Upper lobe of left lung (tissue), 6 donors: ENCODE measurements around the gene CD84. TPM values are rescaled to one million over a fixed set of nuclear protein-coding genes. Genes with fewer than 3 reads are reported as not detected.

Experiments used
- ATAC-seq, 2 donors: fragments of 200-7000 bp; cut with Tn5 transposase; one replicate each; pipeline ENCODE4 v1.9.1; 2022; ENCODE audit warnings: mild to moderate bottlenecking in 2 of 2, moderate library complexity in 2 of 2; ENCODE audit not compliant: low FRiP score in 2 of 2
- DNase-seq, 2 donors: peaks; one replicate each; pipeline ENCODE4 v3.0.0-alpha.2; 2019 to 2020
- H3K27ac ChIP-seq, 4 donors: fragments of 200-600 bp; sonication (generic); one replicate each; pipeline ENCODE4 v1.5.1; 2016 to 2019
- H3K27me3 ChIP-seq, 4 donors: fragments of 200-600 bp; sonication (generic); one replicate each; pipeline ENCODE4 v1.5.1; 2017 to 2019
- H3K36me3 ChIP-seq, 4 donors: fragments of 200-600 bp; sonication (generic); one replicate each; pipeline ENCODE4 v1.5.1; 2016 to 2019
- H3K4me1 ChIP-seq, 4 donors: fragments of 200-600 bp; sonication (generic); one replicate each; pipeline ENCODE4 v1.5.1; 2018 to 2019
- H3K4me3 ChIP-seq, 4 donors: fragments of 200-600 bp; sonication (generic); one replicate each; pipeline ENCODE4 v1.5.1; 2017 to 2019; ENCODE audit warnings: mild to moderate bottlenecking in 2 of 4, moderate library complexity in 1 of 4
- H3K9me3 ChIP-seq, 4 donors: fragments of 200-600 bp; sonication (generic); one replicate each; pipeline ENCODE4 v1.5.1; 2018 to 2019
- CTCF ChIP-seq, 6 experiments: fragments of 450-650 bp in 4 of 6; fragments of 200-600 bp in 2 of 6; sonication (generic) in 2 of 6; IDR thresholded peaks; one replicate each; pipeline ENCODE4 v1.5.1; 2016 to 2019; ENCODE audit warnings: antibody characterized with exemption in 6 of 6
- EP300 ChIP-seq, 4 donors: sonication (generic); formaldehyde crosslinking; IDR thresholded peaks; one replicate each; pipeline ENCODE4 v1.5.1; 2017; ENCODE audit warnings: antibody characterized with exemption in 4 of 4, control low read depth in 2 of 4
- POLR2A ChIP-seq, 4 donors: fragments of 450-650 bp; IDR thresholded peaks; one replicate each; pipeline ENCODE4 v1.5.1; 2016 to 2017; ENCODE audit warnings: antibody characterized with exemption in 4 of 4, mild to moderate bottlenecking in 2 of 4
- POLR2AphosphoS5 ChIP-seq, 2 donors: sonication (generic); formaldehyde crosslinking; IDR thresholded peaks; one replicate each; pipeline ENCODE4 v1.5.1; 2017; ENCODE audit warnings: antibody characterized with exemption in 2 of 2
- WGBS, 2 donors: methylation state at CpG; one replicate each; pipeline ENCODE4 v1.1.5; 2017 to 2018; 5-methylcytosine and 5-hydroxymethylcytosine counted together
- total RNA-seq, 6 donors: library from RNA; depleted of rRNA in 4 of 6; stranded (reverse); fragments of >200 nt in 4 of 6; gene quantifications; one replicate each; pipeline versions ENCODE4 v1.1.0 to v1.2.1, GENCODE V29; 2016 to 2021
- donor health status: DM: no; HTN: no; CAD: no; lungs with moderate emphysema.
- donor health status: DM: no; HTN: yes; CAD: no; lungs with severe emphysema.

The CD84 gene
- total RNA-seq, 6 donors from 2014 or later: 8.9 to 26.4 (median 17.4) TPM

GRCh38 chr1:160575112-160575664 is 4.1 kb downstream of the CD84 start:
- WGBS, 2 donors: 64 to 69% methylated on average over 5 of the region's 5 CpGs
- peak in 1 of 2 donors; percentile 43 for DNase-seq
- Histone ChIP-seq H3K4me1 (peaks cover 2 to 14% (median 5%) of the 10 kb centered on the region in 4 donors), H3K36me3 (no peaks in the 10 kb centered on the region), H3K27me3 (no peaks in the 10 kb centered on the region), H3K27ac (peak overlapping the region; percentile 24 to 78 (median 54)), H3K9me3 (no peaks in the 10 kb centered on the region), H3K4me3 (no peak overlapping the region)
- ATAC-seq: peak; percentile 73 to 86
- TF ChIP-seq POLR2A (IDR thresholded peaks at IDR 0.05): peak in 1 of 4 donors; percentile 64
- TF ChIP-seq POLR2AphosphoS5 (IDR thresholded peaks at IDR 0.05): no peak
- TF ChIP-seq CTCF (IDR thresholded peaks at IDR 0.05): no peak

- peaks cover 2 to 9% (median 6%) of the 10 kb centered on the region in 4 donors for H3K4me1 ChIP-seq
- peak overlapping the region in 1 of 4 donors; percentile 4 for H3K27ac ChIP-seq
- no peaks in the 10 kb centered on the region for H3K36me3 ChIP-seq
- DNase-seq (no peak), ATAC-seq (peak in 1 of 2 donors; percentile 49)
- no peak overlapping the region for H3K4me3 ChIP-seq
- no peaks in the 10 kb centered on the region for H3K9me3 ChIP-seq
- no peaks in the 10 kb centered on the region for H3K27me3 ChIP-seq
- TF ChIP-seq POLR2AphosphoS5 (IDR thresholded peaks at IDR 0.05) (no peak), POLR2A (IDR thresholded peaks at IDR 0.05) (no peak), EP300 (IDR thresholded peaks at IDR 0.05) (no peak), CTCF (IDR thresholded peaks at IDR 0.05) (no peak)
- WGBS, 2 donors: 85 to 92% methylated on average over 3 of the region's 3 CpGs
These were observed 8.5 kb downstream of the CD84 start for GRCh38 chr1:160570840-160571239.

- H3K9me3 ChIP-seq: no peaks in the 10 kb centered on the region
- ATAC-seq (no peak), DNase-seq (no peak)
- no peaks in the 10 kb centered on the region for H3K36me3 ChIP-seq
- peaks cover 0 to 6% (median 4%) of the 10 kb centered on the region in 4 donors for H3K4me1 ChIP-seq
- H3K4me3 ChIP-seq: no peak overlapping the region
- TF ChIP-seq POLR2AphosphoS5 (IDR thresholded peaks at IDR 0.05) (no peak), CTCF (IDR thresholded peaks at IDR 0.05) (no peak), EP300 (IDR thresholded peaks at IDR 0.05) (no peak), POLR2A (IDR thresholded peaks at IDR 0.05) (no peak)
- no peak overlapping the region for H3K27ac ChIP-seq
- 54 to 67% methylated on average over 2 of the region's 2 CpGs for WGBS, 2 donors
- no peaks in the 10 kb centered on the region for H3K27me3 ChIP-seq
These were observed 9.5 kb downstream of the CD84 start for GRCh38 chr1:160569806-160570205.

- DNase-seq (no peak), ATAC-seq (no peak)
- Histone ChIP-seq H3K36me3 (no peaks in the 10 kb centered on the region), H3K27me3 (no peaks in the 10 kb centered on the region), H3K4me3 (no peak overlapping the region), H3K4me1 (peaks cover 0 to 4% (median 0%) of the 10 kb centered on the region in 4 donors), H3K9me3 (peaks cover 0 to 2% (median under 1%) of the 10 kb centered on the region in 4 donors), H3K27ac (peak overlapping the region in 2 of 4 donors; percentile 40 to 59)
- 46 to 60% methylated on average over 8 of the region's 8 CpGs for WGBS, 2 donors
- TF ChIP-seq POLR2A (IDR thresholded peaks at IDR 0.05) (no peak), CTCF (IDR thresholded peaks at IDR 0.05) (no peak), EP300 (IDR thresholded peaks at IDR 0.05) (no peak), POLR2AphosphoS5 (IDR thresholded peaks at IDR 0.05) (no peak)
These were observed 11.2 kb downstream of the CD84 start for GRCh38 chr1:160567858-160568682.
